Measurements from ENCODE around the gene BABAM2.

The BABAM2 gene

DNA sequence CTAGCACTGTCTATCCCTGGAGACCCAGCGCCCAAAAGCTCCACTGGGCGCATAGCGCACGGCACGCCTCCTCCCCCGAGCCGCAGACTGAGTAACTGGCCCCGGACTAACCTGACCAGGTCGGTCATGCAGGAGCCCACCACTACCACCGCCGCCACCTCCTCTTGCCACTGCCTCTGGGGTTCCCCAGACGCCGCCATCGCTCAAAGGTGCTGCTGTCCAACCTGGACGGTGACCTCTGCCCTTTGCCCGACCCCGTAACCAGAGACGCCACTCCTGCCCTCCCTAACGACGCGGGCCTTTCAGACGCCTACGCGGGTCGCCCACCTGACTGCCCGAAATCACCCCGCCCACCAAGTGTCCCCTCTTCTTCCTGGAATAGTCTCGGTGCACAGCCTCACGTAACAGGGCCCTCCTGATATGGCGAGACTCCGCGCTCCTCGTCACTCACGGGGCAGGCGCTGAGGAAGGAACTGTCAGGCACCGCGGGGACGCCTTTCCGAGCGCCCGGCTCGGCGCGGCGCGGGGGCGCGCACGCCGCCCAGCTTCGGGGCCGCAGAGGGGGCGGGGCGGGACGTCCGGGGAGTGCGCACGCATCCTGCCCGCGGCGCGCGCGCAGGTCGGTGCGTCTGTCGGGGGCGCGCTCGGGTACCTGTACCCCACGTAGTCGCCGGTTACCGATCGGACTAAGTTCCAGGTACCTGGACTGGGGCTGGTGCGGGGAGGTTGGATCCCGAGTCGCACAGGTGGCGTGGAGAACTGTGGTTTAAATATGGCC, at the start of gene BABAM2, which contains the start of gene RBKS:
Gene BABAM2 (plus strand): TSS at position 584 of the 778 bp plus-strand sequence. CDS start 3,828 bp downstream, outside the sequence.
Gene RBKS (minus strand): TSS at position 242 of the 778 bp plus-strand sequence. CDS start 42 bp downstream, at position 200.
- H3K4me3 ChIP-seq (ENCODE audit: low read depth, low read length): peak within 1 kb of the TSS; percentile 82
- peak; percentile 47 for DNase-seq (ENCODE audit: low read depth)
- in situ Hi-C loops (cut with HindIII; ENCODE audit: low sequenced_read_pairs): no loop called here
- no peak for TF ChIP-seq CTCF (IDR thresholded peaks at IDR 0.05; ENCODE audit: low read depth, low read length, missing control alignments)

- no peak overlapping the region for H3K4me3 ChIP-seq (ENCODE audit: low read depth, low read length)
- in situ Hi-C loops (cut with HindIII; ENCODE audit: low sequenced_read_pairs): no loop called here
- TF ChIP-seq CTCF (IDR thresholded peaks at IDR 0.05; ENCODE audit: low read depth, low read length, missing control alignments): no peak
- no peak for DNase-seq (ENCODE audit: low read depth)
Observed at GRCh38 chr2:27842894-27843293, 47.6 kb upstream of the BABAM2 start.

DNA sequence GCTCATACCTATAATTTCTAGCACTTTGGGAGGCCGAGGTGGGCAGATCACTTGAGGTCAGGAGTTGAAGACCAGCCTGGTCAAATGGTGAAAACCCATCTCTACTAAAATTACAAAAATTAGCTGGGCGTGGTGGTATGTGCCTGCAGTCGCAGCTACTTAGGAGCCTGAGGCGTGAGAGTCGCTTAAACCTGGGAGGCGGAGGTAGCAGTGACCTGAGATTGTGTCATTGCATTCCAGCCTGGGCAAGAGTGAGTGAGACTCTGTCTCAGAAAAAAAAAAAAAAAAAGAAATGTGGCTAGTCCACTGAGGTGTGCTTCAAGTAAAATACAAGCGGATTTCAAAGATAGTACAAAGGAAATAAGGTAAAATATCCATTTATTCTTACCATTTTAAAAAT, 46.5 kb upstream of the BABAM2 start:
- in situ Hi-C loops (cut with HindIII; ENCODE audit: low sequenced_read_pairs): no loop called here
- TF ChIP-seq CTCF (IDR thresholded peaks at IDR 0.05; ENCODE audit: low read depth, low read length, missing control alignments): no peak
- no peak for DNase-seq (ENCODE audit: low read depth)
- H3K4me3 ChIP-seq (ENCODE audit: low read depth, low read length): no peak overlapping the region

DNA sequence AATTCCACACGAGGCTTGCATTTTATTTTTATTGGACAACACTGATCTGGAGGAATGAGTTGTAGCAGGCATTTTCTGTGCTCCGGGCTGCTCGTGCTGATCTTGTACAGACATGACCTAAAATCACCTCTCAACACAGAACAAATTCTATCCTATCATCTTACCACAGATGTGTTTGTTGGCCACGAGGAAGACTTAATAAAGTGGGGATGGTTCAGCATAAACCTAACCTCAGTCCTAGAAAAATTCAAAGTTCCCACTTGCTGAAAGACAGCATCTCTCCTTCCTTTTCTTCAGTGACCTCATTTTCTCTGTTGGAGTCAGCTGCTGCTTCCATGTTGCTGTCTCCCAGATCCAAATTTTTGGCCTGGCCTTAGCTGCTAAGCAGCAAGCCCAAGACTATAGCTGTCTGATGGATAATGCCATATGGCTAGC, 45.7 kb upstream of the BABAM2 start:
- in situ Hi-C loops (cut with HindIII; ENCODE audit: low sequenced_read_pairs): no loop called here
- TF ChIP-seq CTCF (IDR thresholded peaks at IDR 0.05; ENCODE audit: low read depth, low read length, missing control alignments): no peak
- DNase-seq (ENCODE audit: low read depth): no peak
- H3K4me3 ChIP-seq (ENCODE audit: low read depth, low read length): no peak overlapping the region

DNA sequence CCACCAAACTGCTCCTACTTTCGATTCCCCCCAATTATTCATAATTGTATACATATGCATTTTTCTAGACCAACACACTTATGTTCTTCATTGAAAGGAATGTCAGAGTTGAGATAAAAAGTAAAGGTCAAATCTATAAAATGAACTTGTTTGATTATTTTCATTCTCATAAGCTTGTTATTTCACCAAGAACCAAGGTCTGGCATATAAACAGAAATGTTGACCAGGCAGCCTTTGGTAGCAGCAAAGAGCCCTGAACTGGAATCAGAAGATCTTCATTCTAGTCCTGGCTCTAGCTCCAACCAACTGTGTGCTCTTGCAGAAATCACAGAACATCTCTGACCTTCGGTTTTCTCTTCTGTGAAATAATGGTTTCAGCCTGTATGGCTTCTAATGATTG, 43.2 kb upstream of the BABAM2 start:
- TF ChIP-seq CTCF (IDR thresholded peaks at IDR 0.05; ENCODE audit: low read depth, low read length, missing control alignments): no peak
- H3K4me3 ChIP-seq (ENCODE audit: low read depth, low read length): no peak overlapping the region
- DNase-seq (ENCODE audit: low read depth): no peak
- in situ Hi-C loops (cut with HindIII; ENCODE audit: low sequenced_read_pairs): no loop called here

GRCh38 chr2:27849558-27850205, 40.8 kb upstream of the BABAM2 start:
- no peak overlapping the region for H3K4me3 ChIP-seq (ENCODE audit: low read depth, low read length)
- DNase-seq (ENCODE audit: low read depth): no peak
- in situ Hi-C loops (cut with HindIII; ENCODE audit: low sequenced_read_pairs): no loop called here
- no peak for TF ChIP-seq CTCF (IDR thresholded peaks at IDR 0.05; ENCODE audit: low read depth, low read length, missing control alignments)

Data from astrocyte of the cerebellum (primary cell).